Measurements from ENCODE around the gene NUDT8. TPM values are rescaled to one million over a fixed set of nuclear protein-coding genes. Genes with fewer than 3 reads are reported as not detected.
"Not testable (repeated sequence)": the region's sequence is repeated elsewhere in the genome, so short reads cannot be mapped to it uniquely, and the experiment has no call there.

Gene NUDT8
- total and polyA plus RNA-seq, 7 donors = 3.6 to 63.1 (median 10.9) TPM

DNA sequence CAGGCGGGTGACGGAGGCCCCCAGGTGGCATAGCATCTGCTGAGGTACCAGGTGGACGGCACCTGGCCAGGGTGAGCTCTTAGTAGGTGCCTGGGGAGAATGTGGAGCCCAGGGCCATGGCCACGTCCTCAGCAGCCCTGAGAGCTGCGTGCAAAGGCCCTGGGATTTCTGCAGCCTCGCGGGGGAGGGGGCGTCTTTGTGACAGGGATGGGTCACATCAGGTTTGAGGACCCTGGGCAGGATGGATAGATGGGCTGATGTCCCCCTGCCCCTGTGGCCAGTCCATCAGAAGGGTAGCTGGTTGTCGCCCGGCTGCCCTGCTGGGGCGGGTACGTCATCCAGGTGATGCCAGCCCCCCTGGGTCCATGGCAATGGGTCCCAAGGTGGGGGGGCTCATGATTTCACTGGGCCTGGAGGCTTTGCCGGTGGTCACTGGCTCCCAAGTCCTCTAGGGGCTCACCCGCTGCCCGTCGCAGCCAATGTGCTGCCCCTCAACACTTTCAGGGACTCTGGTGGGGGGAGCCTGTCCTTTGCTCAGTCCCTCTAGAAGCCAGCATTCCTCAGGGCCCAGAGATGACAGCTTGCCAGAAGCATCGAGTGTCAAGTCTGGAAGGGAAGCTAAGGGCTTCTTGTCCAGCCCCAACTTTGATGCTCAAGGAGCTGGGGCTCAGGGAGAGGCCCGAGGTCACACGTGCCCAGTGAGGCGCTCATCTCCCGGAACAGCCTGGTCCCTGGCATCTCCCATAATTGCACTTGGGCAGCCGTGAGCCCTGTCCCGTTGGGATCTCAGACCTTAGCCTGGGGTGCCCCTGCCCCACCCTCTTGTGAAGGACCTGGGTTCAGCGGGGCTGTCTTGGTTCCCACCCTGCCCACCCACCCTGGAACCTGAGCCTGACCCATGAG is 9.0 kb upstream of the NUDT8 start:
- intact Hi-C loops (cut with DNase I) = no loop called here
- 89 to 90% methylated on average over 24 of the region's 24 CpGs for WGBS, 2 donors
- no peaks in the 10 kb centered on the region for H3K36me3 ChIP-seq
- H3K4me3 ChIP-seq = no peak overlapping the region
- H3K4me1 ChIP-seq = no peaks in the 10 kb centered on the region
- H3K9me3 ChIP-seq = no peaks in the 10 kb centered on the region
- TF ChIP-seq POLR2AphosphoS5 (IDR thresholded peaks at IDR 0.05) = no peak
- no peak for TF ChIP-seq CTCF (IDR thresholded peaks at IDR 0.05)
- no peak for TF ChIP-seq POLR2A (IDR thresholded peaks at IDR 0.05)
- TF ChIP-seq EP300 (IDR thresholded peaks at IDR 0.05) = no peak
- H3K27ac ChIP-seq = no peak overlapping the region
- DNase-seq = peak; percentile 55
- H3K27me3 ChIP-seq = peaks cover 0 to 9% (median 0%) of the 10 kb centered on the region in 3 donors

- intact Hi-C loops (cut with DNase I); H3K9me3 ChIP-seq; H3K4me1 ChIP-seq; H3K36me3 ChIP-seq; H3K27ac ChIP-seq; H3K4me3 ChIP-seq; H3K27me3 ChIP-seq: not testable (repeated sequence)
- WGBS, 2 donors = 56 to 81% methylated on average over 3 of the region's 3 CpGs
- DNase-seq = peak; percentile 10
Observed at GRCh38 chr11:67637441-67637840, 7.7 kb upstream of the NUDT8 start.

GRCh38 chr11:67636962-67637361 is 7.2 kb upstream of the NUDT8 start:
- intact Hi-C loops (cut with DNase I) = no loop called here
- WGBS, 2 donors = 81 to 82% methylated on average over 6 of the region's 6 CpGs

GRCh38 chr11:67635231-67635521 is 5.4 kb upstream of the NUDT8 start:
- WGBS, 2 donors = 76 to 82% methylated on average over 4 of the region's 4 CpGs

More at GRCh38 chr11:67636962-67637361, 7.2 kb upstream of the NUDT8 start:
- no peaks in the 10 kb centered on the region for H3K36me3 ChIP-seq
- TF ChIP-seq EP300 (IDR thresholded peaks at IDR 0.05) (no peak), POLR2AphosphoS5 (IDR thresholded peaks at IDR 0.05) (no peak)
- H3K4me1 ChIP-seq = no peaks in the 10 kb centered on the region
- peak; percentile 13 for DNase-seq
- H3K9me3 ChIP-seq = no peaks in the 10 kb centered on the region
- no peak overlapping the region for H3K27ac ChIP-seq
- no peak overlapping the region for H3K4me3 ChIP-seq
- peaks cover 0 to 9% (median 0%) of the 10 kb centered on the region in 3 donors for H3K27me3 ChIP-seq

DNA sequence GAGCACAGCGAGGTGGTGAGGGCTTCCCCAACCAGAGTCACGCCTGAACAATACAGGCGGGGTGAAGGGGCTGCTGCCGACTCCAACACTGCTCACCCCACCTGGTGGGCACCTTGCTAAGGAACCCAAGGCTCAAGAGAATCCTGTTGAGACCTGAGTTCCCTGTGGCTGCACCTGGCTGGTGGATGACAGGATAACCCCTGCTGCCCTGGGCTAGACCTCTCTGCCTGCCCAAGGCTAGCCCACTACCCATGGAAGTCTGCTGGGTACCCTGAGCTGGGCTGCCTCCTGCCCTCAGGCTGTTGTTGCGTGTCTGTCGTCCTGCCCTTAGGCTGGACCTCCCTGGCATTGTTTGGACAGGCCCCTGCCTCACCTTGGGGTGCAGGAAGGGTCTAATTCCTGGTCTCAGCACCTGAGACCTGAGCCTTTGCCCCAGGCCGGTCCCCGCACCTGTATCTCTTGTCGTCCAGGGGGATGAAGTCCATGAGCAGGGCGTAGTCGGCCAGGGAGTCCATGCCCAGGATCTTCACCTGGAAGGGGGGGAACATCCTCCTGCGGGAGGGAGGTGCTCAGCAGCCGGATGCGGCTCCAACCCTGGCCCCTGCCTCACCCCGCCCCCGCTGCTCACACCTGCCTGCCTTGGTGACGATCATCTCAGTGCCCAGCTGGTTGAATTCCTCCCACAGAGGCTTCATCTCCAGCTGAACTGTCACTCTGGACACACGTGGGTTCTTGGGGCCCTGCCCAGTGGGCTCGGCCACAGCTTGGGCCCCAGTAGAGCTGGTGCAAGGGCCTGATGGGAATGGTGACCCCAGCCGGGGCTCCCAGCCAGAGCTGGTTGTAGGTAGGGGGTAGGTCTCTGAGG is 4.9 kb upstream of the NUDT8 start:
- Histone ChIP-seq H3K27me3 (peaks cover 0 to 5% (median 0%) of the 10 kb centered on the region in 3 donors), H3K4me1 (peaks cover 0 to 14% (median 8%) of the 10 kb centered on the region in 4 donors), H3K9me3 (no peaks in the 10 kb centered on the region), H3K4me3 (no peak overlapping the region), H3K36me3 (no peaks in the 10 kb centered on the region), H3K27ac (no peak overlapping the region)
- TF ChIP-seq POLR2AphosphoS5 (IDR thresholded peaks at IDR 0.05) (no peak), EP300 (IDR thresholded peaks at IDR 0.05) (no peak), POLR2A (IDR thresholded peaks at IDR 0.05) (no peak), CTCF (IDR thresholded peaks at IDR 0.05) (no peak)
- intact Hi-C loops (cut with DNase I) = no loop called here
- 49 to 77% methylated on average over 20 of the region's 20 CpGs for WGBS, 2 donors
- peak; percentile 54 for DNase-seq

More at GRCh38 chr11:67635231-67635521, 5.4 kb upstream of the NUDT8 start:
- H3K27me3 ChIP-seq = peaks cover 0 to 9% (median 0%) of the 10 kb centered on the region in 3 donors
- TF ChIP-seq EP300 (IDR thresholded peaks at IDR 0.05) (no peak), POLR2A (IDR thresholded peaks at IDR 0.05) (no peak), POLR2AphosphoS5 (IDR thresholded peaks at IDR 0.05) (no peak), CTCF (IDR thresholded peaks at IDR 0.05) (no peak)
- H3K27ac ChIP-seq = no peak overlapping the region
- intact Hi-C loops (cut with DNase I) = no loop called here
- H3K36me3 ChIP-seq = no peaks in the 10 kb centered on the region
- no peak overlapping the region for H3K4me3 ChIP-seq
- peaks cover 0 to 11% (median 8%) of the 10 kb centered on the region in 4 donors for H3K4me1 ChIP-seq
- no peak for DNase-seq
- no peaks in the 10 kb centered on the region for H3K9me3 ChIP-seq
